GM18858 (cell line): ENCODE measurements around the gene PITPNM3.
"Not testable (repeated sequence)": the region's sequence is repeated elsewhere in the genome, so short reads cannot be mapped to it uniquely, and the experiment has no call there.

Source experiments
- ATAC-seq: cut with Tn5 transposase; IDR thresholded peaks from one replicate; pipeline ENCODE4 v1.9.1; 2021; ENCODE audit not compliant: unreplicated experiment

Gene PITPNM3

DNA sequence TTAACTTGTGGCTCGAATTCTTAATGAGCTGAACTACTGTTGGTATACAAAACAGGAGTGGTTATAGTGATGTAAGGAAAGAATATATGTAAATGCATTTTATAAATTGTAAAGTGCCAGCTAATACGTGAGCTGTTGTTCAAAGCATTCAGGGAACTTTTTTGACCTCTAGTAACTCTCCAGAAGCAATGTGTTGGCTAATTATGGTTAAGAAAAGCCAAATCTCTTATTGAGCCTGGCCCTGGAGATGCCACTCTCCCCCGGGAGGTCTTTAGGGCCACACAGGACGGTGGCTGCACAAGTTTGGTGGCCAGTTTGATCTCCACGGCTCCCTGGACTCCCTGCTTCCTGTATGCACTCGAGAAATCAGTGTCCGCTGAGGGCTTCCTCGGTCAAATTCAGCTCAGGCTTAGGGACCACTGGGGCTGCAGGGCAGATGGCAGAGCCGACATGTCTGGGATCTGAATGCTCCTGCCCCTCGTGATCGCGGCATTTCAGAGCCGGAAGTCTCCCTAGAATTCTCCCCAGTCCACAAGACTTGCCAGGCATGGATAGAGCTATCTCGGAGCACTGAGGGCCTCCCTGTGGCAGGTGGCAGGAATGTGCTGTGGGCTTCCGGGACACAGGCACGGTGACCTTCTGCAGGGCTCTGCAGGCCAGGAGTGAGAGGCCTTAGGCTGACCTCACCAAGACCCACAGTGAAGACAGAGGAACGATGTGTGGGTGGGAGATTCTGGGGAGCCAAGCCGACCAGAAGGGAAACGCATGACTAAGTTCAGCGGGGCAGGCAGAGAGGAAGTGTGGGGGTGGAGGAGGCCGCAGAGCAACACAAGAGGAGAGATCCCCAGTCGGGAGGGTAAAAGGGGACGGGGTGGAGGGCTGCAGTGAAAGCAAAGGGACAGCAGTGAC lies 18.6 kb upstream of the PITPNM3 start:
- no peak for ATAC-seq

DNA sequence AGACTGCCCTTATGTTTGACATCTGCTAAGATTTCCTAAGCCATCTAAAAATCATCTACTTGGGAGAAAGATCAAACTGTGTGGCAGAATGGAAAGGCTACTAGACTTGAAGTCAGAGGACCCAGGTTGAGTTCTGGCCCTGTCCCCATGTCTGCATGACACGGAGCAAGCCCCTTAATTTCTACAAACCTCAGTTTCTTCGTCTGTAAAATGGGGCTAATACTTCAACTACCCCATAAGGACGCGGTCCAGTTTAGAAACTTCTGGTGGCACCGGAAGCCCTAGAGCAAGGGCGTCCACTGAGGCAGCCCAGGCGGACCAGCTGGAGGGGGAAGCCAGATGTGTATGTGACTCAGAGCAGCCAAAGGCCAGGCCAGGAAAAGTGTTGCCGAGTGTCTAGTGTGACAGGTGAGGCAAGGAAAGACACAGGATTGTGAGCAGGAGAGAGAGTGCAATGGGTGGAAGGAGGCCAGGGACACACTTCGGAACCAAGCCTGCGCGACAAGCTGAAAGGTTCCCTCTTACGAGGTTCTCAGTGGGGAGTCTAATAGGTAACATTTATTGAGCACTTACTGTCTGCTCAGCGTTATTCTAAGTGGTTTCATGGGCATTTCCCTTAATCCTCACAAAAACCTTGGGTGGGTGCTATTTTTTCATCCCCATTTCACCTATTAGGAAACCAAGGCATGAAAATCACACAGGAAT lies 17.8 kb upstream of the PITPNM3 start:
- ATAC-seq = no peak

DNA sequence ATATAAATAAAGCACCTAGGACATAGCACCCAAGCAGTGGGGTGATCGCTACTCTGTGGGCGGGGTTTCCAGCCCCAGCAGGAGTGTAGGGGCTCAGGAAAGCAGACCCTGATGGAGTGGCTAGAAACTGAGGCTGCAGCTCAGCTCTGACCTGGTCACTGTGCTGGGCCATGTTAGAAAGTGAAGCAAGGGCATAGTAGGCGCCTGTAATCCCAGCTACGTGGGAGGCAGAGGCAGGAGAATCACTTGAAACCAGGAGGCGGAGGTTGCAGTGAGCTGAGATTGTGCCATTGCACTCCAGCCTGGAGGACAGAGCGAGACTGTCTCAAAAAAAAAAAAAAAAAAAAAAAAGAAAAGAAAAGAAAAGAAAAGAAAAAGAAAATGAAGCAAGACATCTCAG lies 17.1 kb upstream of the PITPNM3 start:
- ATAC-seq = not testable (repeated sequence)

DNA sequence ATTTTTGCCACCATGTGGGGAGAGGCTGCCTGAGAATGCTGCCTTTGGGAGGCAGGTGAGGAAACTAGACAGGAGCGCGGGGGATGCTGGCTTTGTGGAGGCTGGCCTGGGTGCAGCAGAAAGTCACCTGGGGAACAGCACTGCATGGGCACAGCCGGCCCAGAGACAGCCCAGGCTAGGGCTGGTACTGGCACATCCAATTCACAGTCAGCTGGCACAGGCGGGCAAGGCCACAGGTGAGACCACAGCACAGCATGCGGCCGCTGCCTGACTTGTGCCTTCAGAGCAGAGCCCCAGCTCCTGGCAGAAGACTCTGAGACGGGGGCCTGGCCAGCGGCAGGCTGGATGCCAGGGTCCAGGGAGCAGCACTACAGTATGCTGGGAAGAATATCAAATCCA lies 16.6 kb upstream of the PITPNM3 start:
- ATAC-seq = no peak

DNA sequence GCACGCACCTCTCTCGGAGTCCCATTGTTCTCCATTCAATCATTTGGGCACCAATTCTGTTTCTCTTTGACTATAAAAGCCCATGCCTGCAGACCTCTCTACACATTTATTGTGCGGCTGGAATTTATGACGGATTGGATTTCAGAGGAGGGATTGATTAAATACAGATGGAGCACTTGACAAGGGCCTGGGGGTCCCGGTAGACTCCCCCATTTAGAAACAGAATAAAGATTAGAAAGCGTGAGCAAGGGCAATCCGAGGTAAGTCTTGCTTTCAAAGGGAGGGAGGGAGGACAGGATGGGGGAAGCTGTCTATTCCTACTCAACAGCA lies 15.1 kb upstream of the PITPNM3 start:
- ATAC-seq = no peak

DNA sequence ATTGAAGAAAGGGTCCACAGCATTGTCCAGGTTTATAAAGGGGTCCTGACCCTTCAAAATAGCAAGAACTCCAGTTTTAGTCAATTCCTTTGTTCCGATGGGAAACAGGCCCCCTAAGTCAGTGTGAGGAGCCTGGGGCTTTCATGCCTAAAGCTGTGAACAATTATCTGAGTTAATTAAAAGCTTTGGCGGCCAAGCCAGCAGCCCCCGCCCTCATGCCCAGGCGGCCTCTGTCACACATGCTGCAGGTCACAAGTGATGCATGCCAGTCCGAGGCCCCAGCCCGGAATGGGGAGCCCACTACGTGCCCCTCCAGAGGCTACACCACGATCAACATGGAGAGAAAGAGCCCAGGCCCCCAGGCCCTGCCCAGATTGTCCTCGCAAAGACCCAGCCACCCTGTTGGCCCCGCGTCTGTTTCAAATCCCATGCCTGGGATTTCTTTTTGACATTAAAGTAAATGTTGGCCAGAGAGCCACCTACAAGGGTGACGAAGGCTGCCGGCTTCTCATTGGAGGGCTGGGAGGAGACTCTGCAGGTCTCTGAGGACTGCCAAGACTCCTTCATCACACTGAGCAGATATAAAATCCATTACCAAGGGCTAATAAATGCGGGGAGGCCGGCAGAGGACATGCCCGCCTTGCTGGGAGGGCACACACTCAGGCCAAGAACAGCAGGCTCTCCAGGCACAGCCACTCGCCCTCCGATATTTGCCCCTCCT lies 14.5 kb upstream of the PITPNM3 start:
- ATAC-seq = no peak

DNA sequence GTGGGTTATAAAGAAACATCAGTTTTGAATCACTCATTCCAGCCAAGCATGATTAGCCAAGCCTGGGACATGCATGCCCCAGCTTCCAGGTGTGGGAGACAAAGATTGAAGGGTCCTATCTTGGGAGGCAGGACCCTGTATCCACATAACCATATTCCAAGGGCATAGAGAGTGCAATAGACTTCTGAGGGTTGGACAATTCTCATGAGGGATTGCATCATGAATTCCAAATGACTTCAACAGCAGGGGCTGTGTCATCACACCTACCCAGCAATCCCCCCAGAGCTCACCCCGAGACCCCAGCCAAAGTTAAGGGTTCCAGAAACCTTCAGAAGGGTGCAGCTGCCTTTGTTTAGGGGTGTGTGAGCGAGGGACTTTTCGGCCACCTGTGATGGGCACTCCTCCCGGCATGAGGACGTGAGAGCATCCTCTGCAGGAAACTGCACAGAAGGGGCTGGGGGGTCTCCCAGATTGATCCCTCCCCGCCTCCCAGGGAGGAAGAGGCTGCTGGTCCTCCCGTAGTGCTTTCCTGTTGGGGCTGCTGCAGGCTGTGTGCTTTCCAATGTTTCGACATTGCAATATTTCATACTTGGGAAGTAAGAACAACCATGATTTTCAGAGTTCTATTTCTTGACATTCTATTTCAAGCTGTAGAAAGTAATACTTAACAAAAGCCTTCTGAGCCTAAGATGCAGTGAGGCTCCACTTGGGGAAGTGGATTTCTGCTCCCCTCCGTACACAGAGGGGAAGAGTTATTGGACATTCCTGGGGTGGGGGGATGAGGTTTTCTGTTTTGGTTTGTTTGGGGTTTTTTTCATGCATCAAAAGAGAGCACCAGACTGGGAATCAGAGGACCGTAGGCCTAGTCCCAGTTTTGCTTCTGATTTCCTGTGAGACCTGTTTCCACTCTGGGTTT lies 13.3 kb upstream of the PITPNM3 start:
- no peak for ATAC-seq

DNA sequence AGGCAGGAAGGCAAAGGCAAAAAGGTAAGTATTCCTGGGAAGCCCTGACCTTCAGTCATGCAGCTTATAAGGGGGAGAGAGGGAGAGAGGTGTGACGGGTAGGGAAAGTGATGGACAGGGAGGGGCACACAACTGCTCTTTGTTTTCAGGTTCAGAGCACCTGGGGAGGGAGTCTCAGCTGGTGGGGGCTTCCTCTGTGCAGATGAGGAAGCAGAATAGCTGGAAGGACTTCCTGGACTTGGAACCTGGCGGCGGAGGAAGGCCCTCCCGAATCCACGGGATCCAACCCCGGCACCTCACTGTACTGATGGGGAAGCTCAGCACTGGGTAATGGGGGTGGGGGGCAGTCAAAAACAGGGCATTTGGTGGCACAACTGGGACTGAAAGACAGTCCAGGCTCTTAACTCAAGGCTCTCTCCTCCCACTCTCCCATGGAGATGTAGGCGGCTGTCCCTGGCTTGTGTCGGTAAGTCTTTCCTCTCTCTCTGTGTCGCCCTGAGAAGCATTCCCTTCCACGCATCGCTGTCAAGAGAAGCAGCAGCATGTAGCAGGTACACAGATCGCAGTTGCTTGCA lies 11.9 kb upstream of the PITPNM3 start:
- ATAC-seq = no peak

DNA sequence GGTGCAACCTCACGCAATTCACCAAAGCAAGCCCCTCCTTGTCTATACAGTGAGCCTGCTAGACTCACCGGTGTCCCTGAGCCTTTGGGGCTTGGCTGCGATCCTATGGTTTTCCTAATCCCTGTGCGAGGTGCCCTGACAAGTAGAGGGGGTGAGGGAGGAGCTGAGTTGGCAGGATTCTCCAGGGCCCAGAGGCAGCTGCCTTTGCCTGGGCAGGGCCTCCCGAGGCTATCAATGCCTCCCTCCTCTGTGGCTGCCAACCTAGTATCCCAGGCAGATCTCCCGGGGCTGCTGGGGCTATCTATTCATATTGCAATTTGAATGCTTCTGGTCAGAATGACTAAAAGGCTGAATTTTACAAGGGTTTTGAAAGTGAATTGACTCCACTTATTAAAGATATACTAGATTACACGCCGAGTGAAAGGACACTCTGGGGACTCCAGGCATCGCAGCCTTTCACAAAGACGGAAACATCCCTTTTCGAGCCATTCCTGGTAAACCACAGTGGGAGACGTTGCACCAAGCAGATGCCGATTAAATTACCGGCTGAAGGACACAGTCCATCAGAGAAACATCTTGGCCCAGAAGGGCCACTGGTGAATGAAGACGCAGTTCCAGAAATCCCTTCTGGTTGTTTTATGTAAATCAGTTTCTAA lies 11.3 kb upstream of the PITPNM3 start:
- no peak for ATAC-seq

DNA sequence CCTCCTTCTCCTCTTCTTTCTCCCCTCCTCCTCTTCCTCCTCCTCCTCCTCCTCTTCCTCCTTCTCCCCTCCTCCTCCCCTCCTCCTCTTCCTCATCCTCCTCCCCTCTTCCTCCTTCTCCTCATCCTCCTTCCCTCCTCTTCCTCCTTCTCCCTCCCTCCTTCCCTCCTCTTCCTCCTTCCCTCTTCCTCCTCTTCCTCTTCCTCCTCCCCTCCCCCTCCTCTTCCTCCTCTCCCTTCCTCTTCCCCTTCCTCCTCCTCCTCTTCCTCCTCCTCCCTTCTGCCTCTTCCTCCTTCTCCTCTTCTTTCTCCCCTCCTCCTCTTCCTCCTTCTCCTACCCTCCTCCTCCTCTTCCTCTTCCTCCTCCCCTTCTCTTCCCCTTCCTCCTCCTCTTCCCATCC lies 5.1 kb upstream of the PITPNM3 start:
- ATAC-seq = no peak

DNA sequence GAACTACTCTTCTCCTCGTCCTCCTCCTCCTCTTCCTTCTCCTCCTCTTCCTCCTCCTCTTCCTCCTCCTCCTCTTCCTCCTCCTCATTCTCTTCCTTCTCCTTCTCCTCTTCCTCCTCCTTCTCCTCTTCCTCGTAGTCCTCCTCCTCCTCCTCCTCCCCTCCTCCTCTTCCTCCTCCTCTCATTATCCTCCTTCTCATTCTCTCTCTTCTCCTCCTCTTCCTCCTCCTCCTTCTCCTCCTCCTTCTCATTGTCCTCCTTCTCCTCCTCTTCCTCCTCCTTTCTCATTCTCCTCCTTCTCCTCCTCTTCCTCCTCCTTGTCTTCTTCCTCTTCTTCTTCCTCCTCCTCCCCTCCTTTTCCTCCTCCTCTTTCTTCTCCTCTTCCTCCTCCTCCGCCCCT lies 4.1 kb upstream of the PITPNM3 start:
- no peak for ATAC-seq

DNA sequence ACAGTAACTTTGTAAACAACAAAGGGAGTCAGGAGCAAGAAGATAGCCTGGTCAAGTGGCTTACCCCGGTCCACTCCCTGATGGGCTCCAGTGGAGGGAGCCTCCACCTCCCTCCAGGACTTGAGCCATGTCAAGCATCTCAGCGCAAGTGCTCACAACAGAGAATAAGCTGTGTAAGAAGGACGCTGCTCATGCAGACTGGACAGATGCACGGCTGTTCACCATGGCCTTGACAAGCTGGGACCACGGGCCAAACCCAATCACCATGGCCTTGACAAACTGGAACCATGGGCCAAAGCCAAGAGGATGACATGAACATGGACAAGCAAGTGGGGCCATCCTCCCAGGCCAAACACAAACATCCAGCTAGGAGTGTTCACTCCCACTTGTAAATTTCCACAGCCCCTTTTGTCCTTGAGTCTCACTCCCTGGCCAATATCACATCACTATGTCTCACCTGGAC lies 3.4 kb upstream of the PITPNM3 start:
- ATAC-seq = no peak

DNA sequence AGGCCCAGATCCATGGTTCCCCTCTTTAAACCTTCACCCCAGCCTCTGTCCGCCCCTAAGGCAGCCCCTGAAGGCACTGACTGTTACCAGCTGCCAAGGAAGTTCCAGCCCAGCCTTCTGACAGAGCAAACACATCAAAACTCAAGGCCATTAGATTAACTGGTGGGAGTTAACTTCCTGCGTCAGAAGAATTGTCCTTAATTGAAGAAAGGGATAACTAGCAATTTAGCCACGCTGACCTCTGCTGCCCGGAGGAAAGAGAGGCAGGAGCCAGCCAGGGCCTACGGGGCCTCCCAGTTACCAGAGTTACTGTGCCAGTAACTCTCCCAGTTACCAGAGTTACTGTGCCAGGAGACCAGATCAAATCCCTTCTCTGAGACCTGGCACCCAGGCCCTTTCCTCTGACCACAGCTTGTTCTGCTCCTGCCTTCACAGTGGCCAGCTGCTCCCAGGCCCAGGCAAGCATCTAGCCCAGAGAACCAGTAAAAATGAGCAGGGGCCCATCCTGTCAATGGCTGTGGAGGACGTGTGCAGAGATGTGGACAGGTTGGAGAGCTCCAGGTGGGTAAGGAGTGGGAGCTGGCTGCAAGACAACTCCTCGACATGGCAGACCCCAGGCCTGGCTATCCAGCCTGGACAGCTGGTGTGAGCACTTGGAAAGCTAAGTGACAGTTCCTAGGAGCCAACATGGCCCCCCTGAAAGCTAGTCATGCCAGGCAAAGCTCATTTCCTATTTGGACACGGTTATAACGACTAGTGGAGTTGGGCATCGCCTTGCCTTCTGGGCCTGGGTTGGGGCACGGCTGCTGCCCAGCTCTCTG lies 2.8 kb upstream of the PITPNM3 start:
- no peak for ATAC-seq

DNA sequence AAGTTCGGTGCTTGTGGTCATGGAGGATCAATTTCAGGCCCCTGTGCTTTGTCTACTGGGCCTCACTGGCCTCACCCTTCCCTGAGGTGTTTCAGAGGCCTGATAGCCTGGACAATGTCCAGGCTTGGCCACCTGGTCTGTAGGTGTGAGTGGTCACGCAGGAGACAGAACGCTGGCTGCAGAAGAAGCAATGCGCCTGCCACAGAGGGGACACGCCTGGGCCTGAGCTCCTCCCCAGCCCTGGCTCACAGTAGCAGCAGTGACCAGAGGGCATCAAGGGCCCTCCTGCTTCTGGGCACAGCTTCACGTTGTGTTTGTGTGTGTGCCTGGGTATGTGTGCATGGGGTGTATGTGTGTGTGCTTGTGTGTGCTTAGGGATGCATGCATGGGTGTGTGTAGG lies 1.9 kb upstream of the PITPNM3 start:
- no peak for ATAC-seq

DNA sequence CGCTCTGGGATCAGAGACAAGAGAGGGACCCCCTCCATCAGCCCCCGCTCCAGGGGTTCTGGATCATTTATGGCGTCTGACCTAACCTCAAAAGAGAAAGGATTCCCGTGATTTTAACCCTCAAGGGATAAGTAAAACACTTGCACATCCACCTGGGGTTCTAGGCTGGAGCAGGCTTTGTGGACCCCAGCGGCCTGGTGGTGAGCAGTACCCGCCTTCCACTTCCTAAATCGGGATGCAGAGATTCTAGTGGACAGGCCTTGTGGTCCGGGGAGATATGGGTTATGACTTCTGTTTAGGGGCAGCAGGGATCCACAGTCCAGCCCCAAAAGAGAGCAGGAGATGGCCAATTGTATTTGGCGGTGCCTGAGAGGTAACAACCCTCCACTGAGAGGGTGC lies 684 bp upstream of the PITPNM3 start:
- ATAC-seq = no peak

DNA sequence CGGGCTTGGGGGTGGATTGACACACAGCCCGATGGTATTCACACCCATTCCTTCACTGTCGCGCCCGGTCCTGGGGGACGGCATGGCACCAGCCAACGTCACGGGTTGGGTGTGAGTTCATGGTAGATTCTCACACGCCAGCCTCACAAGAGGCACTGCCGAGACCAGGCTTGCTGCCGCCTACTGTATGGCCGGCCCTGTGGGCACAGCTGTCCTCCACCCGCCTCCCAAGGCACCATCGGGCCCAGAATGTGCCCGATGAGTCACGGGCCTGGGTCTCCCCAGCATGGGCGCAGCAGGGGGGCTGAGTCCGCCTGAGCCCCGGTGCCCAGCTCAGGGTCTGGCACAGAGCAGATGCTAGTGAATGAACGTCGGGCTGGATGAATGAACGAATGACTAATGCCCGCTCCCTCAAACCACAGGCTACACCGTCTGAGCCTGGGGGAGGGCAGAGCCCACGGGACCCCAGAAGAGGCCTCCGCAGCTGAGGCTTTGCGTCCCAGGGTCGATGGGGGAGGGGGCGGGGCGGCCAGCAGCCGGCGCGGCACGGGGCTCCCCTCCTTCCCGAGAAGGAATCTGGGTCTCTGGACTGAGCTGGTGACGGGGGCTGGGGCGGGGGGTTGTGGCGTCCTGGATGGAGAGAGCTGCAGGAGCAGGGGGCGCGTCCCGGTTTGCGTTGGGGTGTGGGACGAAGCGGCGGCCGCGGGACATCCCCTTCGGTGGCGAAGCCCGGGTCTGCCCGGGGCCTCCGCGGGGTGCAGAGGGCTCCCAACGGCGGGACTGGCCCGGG lies 829 bp downstream of the PITPNM3 start:
- no peak for ATAC-seq

DNA sequence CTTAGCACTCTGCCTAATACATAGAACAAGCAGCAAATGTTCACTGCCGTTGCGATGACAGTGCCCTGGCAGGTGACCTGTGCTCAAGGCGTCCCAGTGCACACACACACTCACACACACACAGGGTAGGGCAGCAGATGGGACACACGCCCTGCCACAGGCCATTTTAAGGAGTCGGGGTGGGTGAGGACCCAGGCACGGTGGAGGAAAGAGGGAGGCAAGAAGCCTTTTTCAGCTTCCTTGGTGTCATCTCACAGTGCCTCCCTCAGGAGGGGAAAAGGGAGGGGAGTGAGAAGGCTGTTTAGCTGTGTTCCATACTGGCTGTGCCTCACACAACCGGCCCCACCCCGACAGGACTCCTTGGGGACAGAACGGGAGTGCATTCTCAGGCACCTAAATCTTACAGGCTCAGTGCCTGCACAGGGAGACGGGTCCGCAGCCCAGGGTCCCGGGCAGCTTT lies 1.5 kb downstream of the PITPNM3 start:
- no peak for ATAC-seq

DNA sequence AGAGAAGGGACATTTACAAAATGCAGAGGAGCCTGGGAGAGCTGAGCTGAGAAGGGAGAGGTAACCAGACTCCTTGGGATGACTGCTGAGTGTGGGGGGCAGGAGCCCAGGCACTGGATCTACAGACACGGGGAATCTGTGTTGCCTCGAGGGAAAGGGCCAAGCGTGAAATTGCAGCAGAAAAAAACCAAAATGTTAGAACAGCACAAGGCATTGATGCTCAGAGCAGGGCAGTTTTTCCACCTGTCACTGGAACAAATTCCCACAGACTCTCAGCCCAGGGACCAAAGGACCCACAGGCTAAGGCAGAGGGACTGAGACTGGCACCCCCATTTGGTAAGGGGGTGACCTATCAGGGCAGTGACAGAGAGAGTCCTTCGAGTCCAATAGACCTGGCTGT lies 2.0 kb downstream of the PITPNM3 start:
- ATAC-seq = no peak
